ENCODE measurements around the gene FCHO2.
"Not testable (repeated sequence)": the region's sequence is repeated elsewhere in the genome, so short reads cannot be mapped to it uniquely, and the experiment has no call there.

Gene FCHO2, protein sequence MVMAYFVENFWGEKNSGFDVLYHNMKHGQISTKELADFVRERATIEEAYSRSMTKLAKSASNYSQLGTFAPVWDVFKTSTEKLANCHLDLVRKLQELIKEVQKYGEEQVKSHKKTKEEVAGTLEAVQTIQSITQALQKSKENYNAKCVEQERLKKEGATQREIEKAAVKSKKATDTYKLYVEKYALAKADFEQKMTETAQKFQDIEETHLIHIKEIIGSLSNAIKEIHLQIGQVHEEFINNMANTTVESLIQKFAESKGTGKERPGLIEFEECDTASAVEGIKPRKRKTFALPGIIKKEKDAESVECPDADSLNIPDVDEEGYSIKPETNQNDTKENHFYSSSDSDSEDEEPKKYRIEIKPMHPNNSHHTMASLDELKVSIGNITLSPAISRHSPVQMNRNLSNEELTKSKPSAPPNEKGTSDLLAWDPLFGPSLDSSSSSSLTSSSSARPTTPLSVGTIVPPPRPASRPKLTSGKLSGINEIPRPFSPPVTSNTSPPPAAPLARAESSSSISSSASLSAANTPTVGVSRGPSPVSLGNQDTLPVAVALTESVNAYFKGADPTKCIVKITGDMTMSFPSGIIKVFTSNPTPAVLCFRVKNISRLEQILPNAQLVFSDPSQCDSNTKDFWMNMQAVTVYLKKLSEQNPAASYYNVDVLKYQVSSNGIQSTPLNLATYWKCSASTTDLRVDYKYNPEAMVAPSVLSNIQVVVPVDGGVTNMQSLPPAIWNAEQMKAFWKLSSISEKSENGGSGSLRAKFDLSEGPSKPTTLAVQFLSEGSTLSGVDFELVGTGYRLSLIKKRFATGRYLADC

DNA sequence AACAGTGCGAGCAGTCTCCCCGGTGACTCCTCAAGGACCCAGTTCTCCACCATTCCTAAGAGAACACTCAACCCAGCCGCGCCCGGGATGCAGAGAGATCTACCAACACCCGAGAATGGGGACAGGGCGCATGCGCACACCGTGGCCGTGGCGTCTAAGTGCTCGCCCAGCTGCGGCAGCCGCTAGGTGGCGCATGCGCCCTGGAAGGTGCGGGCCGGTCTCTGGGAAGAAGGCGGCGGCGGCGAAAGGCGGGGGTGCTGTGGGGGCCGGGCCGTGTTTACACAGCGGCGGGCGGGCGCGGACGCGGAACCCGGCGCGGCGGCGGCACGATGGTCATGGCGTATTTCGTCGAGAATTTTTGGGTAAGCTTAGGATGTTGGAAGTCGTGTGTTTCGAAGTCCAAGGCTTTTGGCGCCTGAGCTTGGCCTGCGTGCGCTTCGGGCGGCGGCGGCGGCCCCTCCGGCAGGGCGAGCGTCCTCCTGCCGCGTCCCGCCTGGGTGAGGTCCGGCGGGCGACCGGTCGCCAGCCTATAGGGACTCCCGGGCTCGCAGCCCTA, at the start of gene FCHO2:
Gene FCHO2, plus strand, starts transcription at position 274 of the 556 bp plus-strand sequence. Its CDS starts 56 bp downstream, at position 330.
- peak; percentile 88 to 91 for DNase-seq (ENCODE audit: low read depth in 2 of 2)

- DNase-seq (ENCODE audit: low read depth in 2 of 2): no peak
Measured at GRCh38 chr5:72906806-72907205, 49.0 kb upstream of the FCHO2 start.

GRCh38 chr5:72908664-72909063, 47.2 kb upstream of the FCHO2 start:
- DNase-seq (ENCODE audit: low read depth in 2 of 2): no peak

GRCh38 chr5:72917371-72917776, 38.5 kb upstream of the FCHO2 start:
- no peak for DNase-seq (ENCODE audit: low read depth in 2 of 2)

GRCh38 chr5:72920690-72921502, 34.9 kb upstream of the FCHO2 start:
- DNase-seq (ENCODE audit: low read depth in 2 of 2): no peak

DNA sequence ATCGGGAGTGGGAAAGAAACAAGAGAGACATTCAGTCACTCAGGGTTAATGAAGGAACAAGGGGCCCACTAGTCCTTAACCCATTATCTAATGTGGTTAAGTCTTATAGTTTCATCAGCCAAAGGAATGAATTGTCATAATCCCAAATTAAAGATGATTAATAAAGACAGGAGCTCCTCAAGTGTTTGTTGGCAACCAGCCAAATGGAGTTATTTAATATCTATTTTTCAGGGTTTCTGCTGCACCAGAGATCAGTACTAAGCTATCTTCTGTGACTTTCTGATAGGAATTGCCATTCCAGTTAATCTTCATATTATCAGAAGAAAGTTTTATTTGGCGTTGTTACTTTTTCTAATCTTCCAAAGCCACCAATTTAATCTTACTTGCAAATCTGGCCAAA, 34.0 kb upstream of the FCHO2 start:
- no peak for DNase-seq (ENCODE audit: low read depth in 2 of 2)

DNA sequence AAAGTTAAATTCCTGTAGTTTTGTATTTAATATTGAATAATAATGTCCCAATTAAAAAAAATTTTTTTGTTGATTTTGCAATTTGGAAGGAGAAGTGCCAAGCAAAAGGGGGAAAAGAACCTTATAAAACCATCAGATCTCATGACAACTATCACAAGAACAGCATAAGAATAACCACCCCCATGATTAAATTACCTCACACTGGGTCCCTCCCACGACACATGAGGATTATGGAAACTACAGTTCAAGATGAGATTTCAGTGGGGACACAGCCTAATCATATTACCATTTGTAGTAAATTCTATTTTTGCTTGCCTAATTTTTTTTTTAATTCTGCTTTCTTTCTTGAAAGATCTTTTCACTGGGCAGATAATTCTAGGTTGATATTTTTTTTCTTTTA, 33.4 kb upstream of the FCHO2 start:
- DNase-seq (ENCODE audit: low read depth in 2 of 2): no peak

- DNase-seq (ENCODE audit: low read depth in 2 of 2): no peak
Measured at GRCh38 chr5:72925336-72926010, 30.4 kb upstream of the FCHO2 start.

DNA sequence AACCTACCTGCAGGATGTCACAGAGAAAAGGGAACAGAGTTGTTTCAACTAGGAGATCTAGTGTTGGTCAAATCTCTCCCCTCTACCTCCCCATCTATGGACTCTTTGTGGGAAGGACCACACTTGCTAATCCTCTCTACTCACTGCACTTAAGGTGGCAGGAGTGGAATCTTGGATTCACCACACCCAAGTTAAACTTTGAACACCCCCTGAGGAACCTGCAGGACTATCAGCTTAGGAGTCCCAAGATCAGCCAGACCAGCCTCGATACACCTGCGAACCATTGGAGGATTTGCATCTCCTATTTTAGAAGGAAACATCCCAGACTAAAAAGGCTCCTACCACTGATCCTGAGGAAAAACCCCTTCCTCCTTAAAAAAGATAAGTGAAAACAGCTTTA, 23.2 kb upstream of the FCHO2 start:
- DNase-seq (ENCODE audit: low read depth in 2 of 2): not testable (repeated sequence)

DNA sequence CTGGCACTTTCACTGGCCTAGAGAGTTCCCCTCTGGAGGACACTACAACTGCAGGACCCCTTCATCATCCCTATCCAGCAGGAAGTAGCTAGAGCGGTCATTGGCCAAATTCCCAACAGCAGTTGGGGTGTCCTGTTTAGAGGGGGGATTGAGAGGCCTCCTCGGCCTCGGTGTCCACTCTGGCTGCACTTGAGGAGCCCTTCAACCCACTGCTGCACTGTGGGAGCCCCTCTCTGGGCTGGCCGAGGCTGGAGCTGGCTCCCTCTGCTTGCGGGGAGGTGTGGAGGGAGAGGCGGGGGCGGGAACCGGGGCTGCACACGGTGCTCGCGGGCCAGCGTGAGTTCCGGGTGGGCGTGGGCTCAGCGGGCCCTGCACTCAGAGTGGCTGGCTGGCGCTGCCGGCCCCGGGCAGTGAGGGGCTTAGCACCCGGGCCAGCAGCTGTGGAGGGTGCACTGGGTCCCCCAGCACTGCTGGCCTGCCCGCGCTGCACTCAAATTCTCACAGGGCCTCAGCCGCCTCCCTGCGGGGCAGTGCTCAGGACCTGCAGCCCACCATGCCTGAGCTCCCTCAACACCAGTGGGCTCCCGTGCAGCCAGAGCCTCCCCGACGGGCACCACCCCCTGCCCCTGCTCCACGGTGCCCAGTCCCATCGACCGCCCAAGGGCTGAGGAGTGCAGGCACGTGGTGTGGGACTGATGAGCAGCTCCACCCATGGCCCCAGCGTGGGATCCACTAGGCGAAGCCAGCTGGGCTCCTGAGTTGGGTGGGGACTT, 20.7 kb upstream of the FCHO2 start:
- not testable (repeated sequence) for DNase-seq (ENCODE audit: low read depth in 2 of 2)

DNA sequence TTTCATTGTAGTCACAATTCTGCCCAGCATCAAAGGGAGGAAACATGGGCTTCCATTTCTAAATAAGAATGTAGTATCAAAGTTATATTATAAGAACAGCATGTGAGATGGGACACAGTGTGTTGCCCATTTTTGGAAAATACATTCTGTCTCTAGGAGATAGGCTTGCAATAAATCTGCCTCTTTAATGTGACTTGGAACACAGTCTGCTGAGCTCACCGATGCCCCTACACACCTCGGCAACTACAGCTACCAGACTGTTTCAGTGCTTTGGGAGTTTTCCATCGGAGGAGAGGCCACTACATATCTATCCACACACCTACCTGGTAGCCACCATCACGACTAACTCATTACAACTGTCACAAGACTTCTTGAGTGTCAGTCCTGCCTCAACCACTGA, 18.9 kb upstream of the FCHO2 start:
- DNase-seq (ENCODE audit: low read depth in 2 of 2): no peak

DNA sequence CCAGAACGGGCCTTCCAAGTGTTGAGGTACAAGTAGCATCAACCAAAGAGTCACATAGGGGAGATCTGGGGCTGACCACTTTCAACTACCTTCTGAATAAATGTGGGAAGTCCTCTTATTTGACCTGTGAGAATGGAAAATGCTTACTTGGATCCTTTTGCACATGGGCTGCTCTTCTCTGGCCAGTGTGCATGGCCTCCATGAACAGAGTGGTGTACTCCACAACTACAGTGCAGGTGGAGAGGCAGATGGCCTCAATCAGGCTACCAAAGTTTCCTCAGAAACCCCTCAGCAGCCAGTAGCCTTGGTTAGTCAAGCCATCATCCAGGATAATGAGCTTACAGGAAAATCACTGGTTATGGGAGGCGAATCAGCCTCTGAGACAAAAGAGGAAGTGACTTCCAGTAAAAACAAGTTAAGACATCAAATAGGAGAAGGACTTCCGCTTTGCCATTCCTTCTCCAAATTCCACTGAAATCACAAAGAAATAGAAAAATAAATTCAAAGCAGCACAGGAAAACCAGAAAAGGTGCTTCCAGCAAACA, 18.3 kb upstream of the FCHO2 start:
- no peak for DNase-seq (ENCODE audit: low read depth in 2 of 2)

GRCh38 chr5:72938206-72938605, 17.6 kb upstream of the FCHO2 start:
- DNase-seq (ENCODE audit: low read depth in 2 of 2): no peak

DNA sequence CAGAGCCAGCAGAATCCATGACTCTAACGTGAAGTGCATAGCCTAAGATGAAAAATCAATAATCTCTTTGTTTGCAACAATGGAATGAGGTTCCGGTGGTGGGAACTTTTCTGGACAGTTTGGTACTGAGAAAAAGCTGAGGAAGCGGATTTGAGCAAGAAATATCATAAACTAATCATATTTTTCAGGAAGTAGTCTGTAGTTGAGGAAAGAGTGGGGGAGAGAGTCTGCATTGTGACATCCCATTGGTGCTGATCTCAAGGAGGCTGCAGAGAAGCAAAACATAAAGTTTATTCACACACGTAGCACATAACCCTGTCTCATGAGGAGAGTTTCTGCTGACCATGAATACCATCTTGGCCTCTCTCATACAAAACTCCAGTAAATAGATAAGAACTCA, 15.8 kb upstream of the FCHO2 start:
- DNase-seq (ENCODE audit: low read depth in 2 of 2): no peak

- no peak for DNase-seq (ENCODE audit: low read depth in 2 of 2)
Measured at GRCh38 chr5:72943307-72943706, 12.5 kb upstream of the FCHO2 start.

GRCh38 chr5:72947498-72947897, 8.3 kb upstream of the FCHO2 start:
- no peak for DNase-seq (ENCODE audit: low read depth in 2 of 2)

- no peak for DNase-seq (ENCODE audit: low read depth in 2 of 2)
Measured at GRCh38 chr5:72949481-72949880, 6.4 kb upstream of the FCHO2 start.

DNA sequence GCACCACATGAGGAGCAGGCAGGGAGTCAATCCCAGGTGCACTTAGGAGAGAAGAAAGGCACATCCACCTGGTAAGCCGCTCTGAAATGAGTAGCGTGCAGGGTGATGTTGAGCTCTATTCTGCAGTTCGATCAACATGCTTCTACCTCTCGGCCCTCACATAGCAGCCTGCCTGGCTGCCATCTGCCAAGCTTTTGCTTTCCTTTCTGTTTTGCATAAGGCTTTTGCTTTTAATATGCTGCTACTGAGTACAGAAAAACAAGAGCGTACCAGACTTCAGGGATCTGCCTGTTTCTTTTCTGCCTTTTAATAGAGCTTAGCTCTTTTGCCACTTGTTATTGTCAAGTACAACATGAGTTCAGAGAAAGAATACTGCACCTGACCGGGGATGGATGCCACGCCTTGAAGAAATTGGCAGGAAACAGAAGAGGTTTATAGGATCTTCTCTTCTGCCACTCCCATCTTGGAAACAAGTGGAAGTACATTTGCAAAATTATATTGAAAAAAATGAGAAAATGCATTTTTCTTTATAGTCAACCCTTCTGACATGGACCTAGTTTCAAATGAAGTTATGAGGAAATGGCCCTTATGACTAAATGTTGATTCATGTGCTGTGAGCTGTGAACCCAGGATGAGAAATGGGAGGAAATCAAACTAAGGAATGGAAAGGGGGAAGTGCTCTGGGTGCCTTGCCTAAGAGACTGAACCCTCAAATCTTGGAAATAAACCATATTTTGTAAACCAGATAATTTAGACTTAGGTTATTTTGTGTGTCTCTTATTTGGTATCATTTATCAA, 4.0 kb upstream of the FCHO2 start:
- DNase-seq (ENCODE audit: low read depth in 2 of 2): no peak

DNA sequence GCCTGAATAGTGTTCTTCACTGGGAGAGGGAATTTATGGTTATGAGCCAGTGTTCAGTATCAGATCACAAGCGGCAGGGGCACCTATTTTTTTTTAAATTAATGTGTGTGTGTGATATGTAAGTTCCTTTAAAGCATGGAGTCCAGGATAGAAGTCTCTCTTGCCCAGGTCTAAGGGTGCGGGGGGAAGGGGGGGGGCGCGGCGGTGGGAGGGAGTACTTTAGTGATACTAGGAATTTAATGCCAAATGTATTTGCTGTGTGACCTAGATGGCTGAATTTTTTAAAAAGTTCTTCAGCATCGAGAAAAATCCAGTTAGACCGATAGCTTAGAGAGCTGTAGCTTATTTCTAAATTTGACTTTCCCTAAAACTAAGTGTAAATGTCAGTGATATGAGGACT, 1.5 kb upstream of the FCHO2 start:
- no peak for DNase-seq (ENCODE audit: low read depth in 2 of 2)
